Retinal pigment epithelial cell (primary cell): ENCODE measurements around the gene DDIAS.

ENCODE experiments used
- DNase-seq: peaks from one replicate; pipeline ENCODE4 v3.0.0-alpha.2; 2010; ENCODE audit warnings: low read depth
- H3K4me3 ChIP-seq: 2 replicates; pipeline ENCODE4 v1.5.1; 2011; ENCODE audit warnings: mild to moderate bottlenecking, low read length, control low read depth, moderate library complexity
- CTCF ChIP-seq: conservative IDR thresholded peaks from 2 replicates; pipeline ENCODE4 v1.5.1; 2011; ENCODE audit warnings: low read depth, low read length, control low read depth, inconsistent platforms

The DDIAS gene

DNA sequence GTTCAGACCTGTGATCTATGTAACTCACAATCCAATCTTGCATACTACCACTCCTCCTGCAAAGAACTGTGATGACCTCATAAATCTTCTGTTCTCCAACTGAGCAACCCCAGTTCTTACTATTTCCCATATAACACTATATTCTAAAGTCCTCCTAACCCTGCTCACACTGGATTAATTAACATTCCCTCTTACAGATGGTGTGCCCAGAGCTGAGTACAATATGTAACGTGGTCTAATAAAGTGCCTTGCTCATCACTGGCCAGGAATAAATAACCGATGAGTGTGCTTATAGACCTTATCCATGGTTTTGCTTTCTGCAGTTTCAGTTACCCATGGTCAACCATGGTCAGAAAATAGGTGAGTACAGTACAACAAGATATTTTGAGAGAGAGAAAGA lies 29.9 kb upstream of the DDIAS start:
- no peak for DNase-seq
- TF ChIP-seq CTCF, result no peak
- no peak overlapping the region for H3K4me3 ChIP-seq

GRCh38 chr11:82872377-82873150 lies 29.0 kb upstream of the DDIAS start:
- TF ChIP-seq CTCF, result no peak
- no peak overlapping the region for H3K4me3 ChIP-seq
- peak; percentile 2 for DNase-seq

DNA sequence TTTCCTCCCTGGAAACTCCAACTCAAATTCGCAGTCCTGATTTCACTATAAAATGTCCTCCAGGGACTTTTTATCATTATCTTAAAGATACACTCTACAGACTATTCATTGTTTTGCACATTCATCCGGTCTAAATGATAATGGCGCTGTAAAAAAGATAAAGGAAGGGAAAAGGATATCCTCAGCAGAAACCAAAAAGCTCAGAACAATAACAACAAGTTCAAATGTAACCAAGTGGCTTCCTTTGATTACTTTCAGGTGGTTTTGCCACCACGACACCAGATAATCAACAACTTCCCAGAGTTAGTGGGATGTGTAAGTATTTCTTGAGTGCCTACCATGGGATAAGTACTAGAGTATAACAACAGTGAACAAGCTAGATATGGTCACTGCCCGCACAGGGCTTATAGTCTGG lies 27.6 kb upstream of the DDIAS start:
- no peak for TF ChIP-seq CTCF
- no peak overlapping the region for H3K4me3 ChIP-seq
- DNase-seq, result no peak

- H3K4me3 ChIP-seq, result no peak overlapping the region
- peak; percentile 27 for DNase-seq
- no peak for TF ChIP-seq CTCF
Observed at GRCh38 chr11:82874646-82875523, 26.7 kb upstream of the DDIAS start.

DNA sequence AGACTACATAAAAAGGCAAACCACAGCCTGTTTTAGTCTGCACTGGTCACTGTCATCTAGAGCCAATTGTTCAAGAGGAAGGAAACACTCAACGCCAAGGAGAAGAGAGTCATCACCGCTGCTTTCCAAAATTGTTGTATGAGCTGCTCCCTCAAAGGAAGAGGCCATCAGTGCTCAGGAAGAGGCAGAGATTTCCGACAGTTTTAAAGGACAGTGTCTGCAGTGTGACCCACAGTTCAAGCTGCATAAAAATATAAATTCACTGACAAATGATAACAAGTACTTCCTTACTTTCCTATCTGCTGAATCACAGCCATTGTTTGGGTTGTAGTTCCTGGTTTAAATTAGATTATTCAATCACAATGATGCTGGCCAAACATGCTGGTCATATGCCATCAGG lies 17.7 kb upstream of the DDIAS start:
- no peak overlapping the region for H3K4me3 ChIP-seq
- DNase-seq, result no peak
- TF ChIP-seq CTCF, result no peak

DNA sequence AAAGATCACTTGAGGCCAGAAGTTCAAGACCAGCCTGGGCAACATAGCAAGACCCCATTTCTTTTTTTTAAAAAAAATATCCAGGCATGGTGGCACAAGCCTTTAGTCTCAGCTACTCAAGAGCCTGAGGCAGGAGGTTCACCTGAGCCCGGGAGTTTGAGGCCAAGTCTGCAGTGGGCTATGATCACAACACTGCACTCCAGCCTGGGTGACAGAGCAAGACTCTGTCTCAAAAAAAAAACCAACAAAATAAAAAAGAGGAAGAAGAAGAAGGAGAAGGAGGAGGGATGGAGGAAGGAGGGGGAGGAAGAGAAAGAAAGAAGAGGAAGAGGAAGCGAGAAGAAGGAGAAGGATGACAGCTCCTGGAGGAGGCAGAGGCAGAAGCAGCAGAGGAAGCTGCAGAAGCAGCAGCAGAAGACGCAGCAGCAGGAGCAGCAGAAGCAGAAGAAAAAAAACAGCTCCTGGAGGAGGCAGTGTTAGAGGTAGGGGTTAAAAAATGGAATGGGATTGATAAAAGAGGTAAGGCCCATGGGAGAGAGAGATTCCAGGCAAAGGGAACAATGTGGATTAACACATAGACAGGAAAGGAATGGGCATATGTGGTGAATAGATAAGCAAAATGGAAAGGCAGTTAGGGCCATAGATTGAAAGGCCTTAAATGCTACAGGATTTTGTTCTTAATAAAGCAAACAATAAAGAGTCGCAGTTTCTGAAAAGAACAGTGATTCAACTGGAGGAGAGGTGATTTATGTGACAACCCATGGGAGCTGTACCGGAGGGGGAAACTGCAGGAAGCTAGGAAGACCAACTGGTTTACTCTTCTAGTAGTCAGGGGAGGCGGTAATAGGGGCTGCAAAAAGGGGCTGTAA lies 12.2 kb upstream of the DDIAS start:
- DNase-seq, result no peak
- TF ChIP-seq CTCF, result no peak
- no peak overlapping the region for H3K4me3 ChIP-seq
